Measurements from ENCODE around the gene DEGS1. TPM values are rescaled to one million over a fixed set of nuclear protein-coding genes. Genes with fewer than 3 reads are reported as not detected.

The DEGS1 gene
- total RNA-seq, 2 experiments from 2014 or later, result 73.9 to 76.9 TPM

DNA sequence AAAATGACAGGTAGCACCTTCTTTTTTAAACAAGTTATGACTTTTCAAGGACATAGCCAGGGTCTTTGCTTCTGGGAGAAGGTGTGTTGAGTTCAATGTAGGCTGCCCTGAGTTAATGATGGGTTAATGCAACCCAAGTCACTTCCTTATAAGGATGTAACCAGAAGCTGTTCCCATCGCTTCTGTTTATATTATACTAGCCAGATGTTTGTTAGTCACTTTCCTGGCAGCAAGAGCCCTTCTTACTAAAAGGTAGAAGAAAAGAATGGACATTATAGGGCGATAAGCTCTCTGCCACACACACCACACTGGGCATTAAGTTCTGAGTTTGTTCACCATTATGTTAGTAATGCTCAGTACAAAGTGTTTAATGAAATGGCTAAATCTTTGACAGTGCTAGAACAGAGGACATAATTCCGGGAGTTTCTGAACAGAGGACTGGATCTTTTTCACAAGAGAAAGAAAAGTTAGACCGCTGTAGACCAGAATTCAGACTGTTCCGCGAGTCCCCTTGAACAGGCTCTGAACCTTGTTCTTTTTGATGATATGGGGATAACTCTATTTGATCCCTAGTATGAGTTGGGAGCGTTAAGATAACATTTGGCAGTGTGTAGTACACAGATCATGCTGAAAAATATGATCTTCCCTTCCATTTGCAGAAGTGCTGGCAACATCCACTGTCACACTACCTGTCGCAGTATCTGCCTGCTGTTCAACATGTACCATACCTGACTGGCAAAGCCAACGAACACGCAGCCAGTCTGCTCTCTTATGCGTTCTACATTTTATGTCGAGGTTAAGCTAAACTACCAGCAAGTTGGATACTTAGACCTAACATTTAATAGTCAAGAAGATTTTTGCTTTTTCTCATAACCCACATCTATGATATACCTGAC is 41.0 kb downstream of the DEGS1 start:
- ChIA-PET POLR2A (no interaction called here), CTCF (interaction anchor here (1.2 kb wide), 1 partner anchor 13 kb away, joined by 3 read pairs; no protein-coding TSS in a partner anchor)
- peaks cover 2% of the 10 kb centered on the region for H3K27me3 Mint-ChIP-seq
- no peak overlapping the region for H3K4me3 Mint-ChIP-seq
- no peak overlapping the region for H3K27ac Mint-ChIP-seq
- DNase-seq, result no peak
- peaks cover 10% of the 10 kb centered on the region for H3K36me3 Mint-ChIP-seq (ENCODE audit: low read depth)
- H3K4me1 Mint-ChIP-seq, result no peaks in the 10 kb centered on the region
- no peaks in the 10 kb centered on the region for H3K9me3 Mint-ChIP-seq

DNA sequence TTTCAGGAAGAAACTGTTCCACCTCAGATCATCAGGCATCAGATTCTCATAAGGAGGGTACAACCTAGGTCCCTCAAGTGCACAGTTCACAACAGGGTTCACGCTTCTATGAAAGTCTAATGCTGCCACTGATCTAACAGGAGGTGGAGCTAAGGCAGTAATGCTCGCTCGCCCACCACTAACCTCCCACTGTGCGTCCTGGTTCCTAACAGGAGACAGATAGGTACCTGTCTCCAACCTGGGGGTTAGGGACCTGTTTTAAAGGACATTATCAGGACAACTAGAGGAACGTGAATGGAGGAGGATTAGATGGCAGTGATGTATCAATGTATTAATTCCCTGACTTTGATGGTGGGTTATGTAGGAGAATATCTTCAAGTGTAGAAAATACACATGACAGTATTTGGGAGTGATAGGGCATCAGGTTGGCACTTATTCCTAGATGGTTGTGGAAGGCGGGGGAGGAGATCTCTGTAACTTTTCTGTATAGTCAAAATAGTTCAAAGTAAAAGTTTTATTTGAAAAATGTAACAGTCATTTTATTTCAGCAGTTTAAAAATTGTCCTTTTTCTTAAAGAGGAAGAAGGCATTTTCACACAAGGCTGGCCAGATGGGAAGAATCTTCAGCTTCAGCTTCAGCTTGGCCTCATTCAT is 43.9 kb downstream of the DEGS1 start:
- ChIA-PET POLR2A (no interaction called here), CTCF (interaction anchor here (0.6 kb wide), 1 partner anchor 74 kb away, joined by 3 read pairs; no protein-coding TSS in a partner anchor)
- no peak overlapping the region for H3K4me3 Mint-ChIP-seq
- no peaks in the 10 kb centered on the region for H3K27me3 Mint-ChIP-seq
- no peak overlapping the region for H3K27ac Mint-ChIP-seq
- H3K36me3 Mint-ChIP-seq (ENCODE audit: low read depth), result peaks cover 22% of the 10 kb centered on the region
- no peak for DNase-seq
- no peaks in the 10 kb centered on the region for H3K9me3 Mint-ChIP-seq
- no peaks in the 10 kb centered on the region for H3K4me1 Mint-ChIP-seq

DNA sequence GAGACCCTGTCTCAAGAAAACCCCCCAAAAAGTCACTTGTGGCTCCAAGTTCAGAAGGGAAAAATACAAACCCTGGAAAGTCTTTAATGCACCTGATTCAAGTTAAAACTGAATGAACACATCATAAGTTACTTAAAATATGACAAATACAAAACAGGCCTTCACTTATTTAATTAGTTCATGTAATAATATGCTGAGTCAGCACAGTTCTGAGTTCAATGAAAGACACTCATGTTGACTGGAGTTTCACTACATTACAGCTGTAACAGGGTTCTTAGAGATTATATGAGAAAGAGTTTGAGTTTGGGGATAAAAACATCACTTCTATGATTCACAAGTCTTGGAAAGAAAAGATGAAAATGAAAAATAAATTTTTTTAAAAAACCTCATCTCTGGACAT is 51.0 kb downstream of the DEGS1 start:
- H3K4me1 Mint-ChIP-seq, result no peaks in the 10 kb centered on the region
- peaks cover 28% of the 10 kb centered on the region for H3K36me3 Mint-ChIP-seq (ENCODE audit: low read depth)
- H3K27me3 Mint-ChIP-seq, result no peaks in the 10 kb centered on the region
- POLR2A ChIA-PET, result no interaction called here
- no peak overlapping the region for H3K4me3 Mint-ChIP-seq
- H3K9me3 Mint-ChIP-seq, result no peaks in the 10 kb centered on the region
- CTCF ChIA-PET, result interaction anchor here (1.1 kb wide), 1 partner anchor 28 kb away, joined by 5 read pairs; no protein-coding TSS in a partner anchor
- no peak for DNase-seq
- peak overlapping the region; percentile 27 for H3K27ac Mint-ChIP-seq

DNA sequence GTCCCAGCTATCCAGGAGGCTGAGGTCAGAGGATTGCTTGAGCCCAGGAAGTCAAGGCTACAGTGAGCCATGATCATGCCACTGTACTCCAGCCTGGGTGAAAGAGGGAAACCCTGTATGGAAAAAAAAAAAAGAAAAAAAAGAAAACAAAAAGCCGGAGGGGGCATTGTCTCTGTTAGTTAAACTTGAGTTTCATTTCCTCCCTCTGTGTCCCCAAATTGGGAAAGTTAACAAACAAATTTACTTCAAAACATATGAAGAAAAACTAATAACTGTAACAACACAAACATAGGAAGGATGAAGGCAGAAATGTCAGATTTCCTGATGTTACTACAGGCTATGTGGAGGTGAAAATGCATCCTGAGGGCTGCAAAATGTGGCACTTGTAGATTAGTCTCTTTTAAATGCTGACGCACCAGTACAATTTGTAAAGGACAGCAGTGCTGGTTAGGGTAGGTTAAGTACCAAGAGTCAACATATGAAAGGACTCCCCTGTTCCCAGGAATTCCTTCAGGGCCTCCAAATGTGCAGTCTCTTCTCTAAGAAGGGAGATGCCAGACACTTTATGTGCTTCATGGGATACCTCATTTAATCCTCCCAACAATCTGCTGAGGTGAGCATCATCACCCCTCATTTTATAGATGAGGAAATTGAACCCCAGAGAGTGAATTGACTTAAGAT is 52.9 kb downstream of the DEGS1 start:
- no peak overlapping the region for H3K27ac Mint-ChIP-seq
- H3K4me3 Mint-ChIP-seq, result no peak overlapping the region
- CTCF ChIA-PET, result no interaction called here

DNA sequence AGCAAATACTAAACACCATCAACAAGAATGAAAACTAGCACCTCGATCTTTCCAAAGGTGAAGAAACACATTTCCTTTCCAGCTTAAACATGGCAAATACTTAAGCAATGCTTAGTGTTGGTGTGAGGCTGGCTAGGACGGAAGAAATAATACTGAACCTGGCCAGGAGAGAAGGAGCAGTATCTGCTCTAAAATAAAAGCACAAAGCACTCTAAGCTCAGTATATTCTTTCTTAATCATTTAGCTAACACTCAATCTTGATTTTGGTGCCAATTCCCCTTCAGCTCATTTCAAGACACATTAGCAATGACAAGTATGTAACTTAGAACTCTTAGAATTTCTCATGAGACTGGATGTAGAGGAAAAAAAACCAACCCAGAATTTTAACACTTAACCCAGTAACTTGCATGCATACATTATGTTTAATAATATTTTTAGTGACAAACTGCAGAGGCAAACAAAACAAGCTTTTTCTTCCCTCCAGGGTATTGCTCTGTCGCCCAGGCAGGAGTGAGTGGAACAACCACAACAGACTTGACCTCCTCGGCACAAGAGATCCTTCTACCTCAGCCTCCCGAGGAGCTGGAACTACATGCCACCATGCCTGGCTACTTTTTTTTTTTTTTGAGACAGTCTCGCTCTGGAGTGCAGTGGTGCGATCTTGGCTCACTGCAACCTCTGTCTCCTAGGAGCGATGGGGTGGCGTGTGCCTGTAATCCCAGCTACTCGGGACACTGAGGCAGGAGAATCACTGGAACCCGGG is 54.3 kb downstream of the DEGS1 start:
- ChIA-PET POLR2A (no interaction called here), CTCF (interaction anchor here (0.6 to 1.2 kb wide), 5 partner anchors 9 to 36 kb away, joined by 3 to 4 read pairs (median 3); no protein-coding TSS in a partner anchor)
- no peak for DNase-seq
- H3K27me3 Mint-ChIP-seq, result no peaks in the 10 kb centered on the region
- no peaks in the 10 kb centered on the region for H3K9me3 Mint-ChIP-seq
- no peak overlapping the region for H3K27ac Mint-ChIP-seq
- H3K4me1 Mint-ChIP-seq, result no peaks in the 10 kb centered on the region
- H3K36me3 Mint-ChIP-seq (ENCODE audit: low read depth), result peaks cover 19% of the 10 kb centered on the region
- H3K4me3 Mint-ChIP-seq, result no peak overlapping the region

More for the DNA sequence above, 52.9 kb downstream of the DEGS1 start:
- DNase-seq, result no peak
- Mint-ChIP-seq H3K27me3 (no peaks in the 10 kb centered on the region), H3K9me3 (no peaks in the 10 kb centered on the region), H3K36me3 (ENCODE audit: low read depth) (peaks cover 21% of the 10 kb centered on the region), H3K4me1 (no peaks in the 10 kb centered on the region)
- POLR2A ChIA-PET, result no interaction called here

DNA sequence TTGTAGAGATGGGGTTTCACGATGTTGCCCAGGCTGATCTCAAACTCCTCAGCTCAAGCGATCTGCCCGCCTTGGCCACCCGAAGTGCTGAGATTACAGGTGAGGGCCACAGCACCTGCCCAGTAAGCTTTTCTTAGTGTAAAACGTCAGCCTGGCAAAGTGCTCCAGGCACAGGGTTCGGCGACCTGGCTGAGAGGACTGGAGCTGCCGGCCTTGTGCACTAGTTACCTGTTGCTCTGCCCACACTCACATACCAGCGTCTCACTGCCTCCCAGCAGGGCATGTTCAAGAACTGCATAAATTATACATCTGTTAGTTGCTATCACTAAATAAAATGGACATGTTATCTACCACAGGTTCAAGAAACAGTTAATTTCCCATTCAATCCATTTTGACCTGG is 55.2 kb downstream of the DEGS1 start:
- Mint-ChIP-seq H3K4me1 (no peaks in the 10 kb centered on the region), H3K27me3 (no peaks in the 10 kb centered on the region), H3K4me3 (no peak overlapping the region), H3K36me3 (ENCODE audit: low read depth) (peaks cover 14% of the 10 kb centered on the region), H3K27ac (no peak overlapping the region), H3K9me3 (no peaks in the 10 kb centered on the region)
- ChIA-PET POLR2A (no interaction called here), CTCF (interaction anchor here (0.6 to 1.2 kb wide), 5 partner anchors 10 to 28 kb away, joined by 3 to 4 read pairs (median 3); no protein-coding TSS in a partner anchor)
- no peak for DNase-seq

DNA sequence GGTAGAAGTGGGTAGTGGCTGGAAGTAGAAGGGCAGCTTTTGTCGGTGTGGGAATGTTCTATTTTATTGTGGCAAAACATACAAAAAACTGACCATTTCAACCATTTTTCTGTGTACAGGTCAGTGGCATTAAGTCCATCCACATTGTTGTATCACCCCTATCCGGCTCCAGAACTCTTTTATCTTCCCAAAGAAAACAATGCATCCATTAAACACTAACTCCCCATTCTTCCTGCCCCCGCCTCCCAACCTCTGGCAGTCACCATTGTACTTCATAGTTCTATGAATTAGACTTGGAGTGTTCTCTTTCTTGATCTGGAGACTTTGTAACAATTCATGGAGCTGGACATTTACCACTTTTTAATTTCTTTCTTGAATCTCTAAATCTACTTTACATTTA is 55.7 kb downstream of the DEGS1 start:
- no peak overlapping the region for H3K4me3 Mint-ChIP-seq
- H3K4me1 Mint-ChIP-seq, result no peaks in the 10 kb centered on the region
- H3K27ac Mint-ChIP-seq, result no peak overlapping the region
- ChIA-PET CTCF (interaction anchor here (0.6 to 1.1 kb wide), 3 partner anchors 13 to 26 kb away, joined by 3 to 4 read pairs (median 3); no protein-coding TSS in a partner anchor), POLR2A (no interaction called here)
- H3K9me3 Mint-ChIP-seq, result no peaks in the 10 kb centered on the region
- H3K36me3 Mint-ChIP-seq (ENCODE audit: low read depth), result peaks cover 16% of the 10 kb centered on the region
- no peak for DNase-seq
- no peaks in the 10 kb centered on the region for H3K27me3 Mint-ChIP-seq

Other genes with a start within 250 kb of the DEGS1 start
- gene FBXO28, start 69.1 kb upstream of the DEGS1 start, total RNA-seq, result 10 to 100 TPM; 23.3 to 25.1 TPM
- gene NVL, start 146.9 kb downstream of the DEGS1 start, total RNA-seq, result 10 to 100 TPM; 41.6 to 43.5 TPM
- gene CNIH4, start 173.6 kb downstream of the DEGS1 start, total RNA-seq, result 10 to 100 TPM; 37.0 to 39.5 TPM